ENCODE measurements around the gene RAPGEF2. TPM values are rescaled to one million over a fixed set of nuclear protein-coding genes. Genes with fewer than 3 reads are reported as not detected.

Gene RAPGEF2
- total RNA-seq, 1 donor from 2014 or later: 31.0 TPM

GRCh38 chr4:159317203-159317602 lies 214.3 kb downstream of the RAPGEF2 start:
- Mint-ChIP-seq H3K36me3 (ENCODE audit: low read depth) (peaks cover 12% of the 10 kb centered on the region), H3K4me1 (ENCODE audit: low read depth) (peaks cover 5% of the 10 kb centered on the region), H3K27me3 (ENCODE audit: low read depth) (no peaks in the 10 kb centered on the region), H3K9me3 (ENCODE audit: low read depth) (no peaks in the 10 kb centered on the region), H3K4me3 (ENCODE audit: unreplicated experiment) (no peak overlapping the region), H3K27ac (ENCODE audit: unreplicated experiment) (no peak overlapping the region)
- no peak for DNase-seq (ENCODE audit: low spot score)
- TF ChIP-seq CTCF (IDR thresholded peaks at IDR 0.05): no peak

GRCh38 chr4:159319027-159319426 lies 216.1 kb downstream of the RAPGEF2 start:
- H3K9me3 Mint-ChIP-seq (ENCODE audit: low read depth): no peaks in the 10 kb centered on the region
- no peaks in the 10 kb centered on the region for H3K27me3 Mint-ChIP-seq (ENCODE audit: low read depth)
- peaks cover 20% of the 10 kb centered on the region for H3K36me3 Mint-ChIP-seq (ENCODE audit: low read depth)
- H3K27ac Mint-ChIP-seq (ENCODE audit: unreplicated experiment): no peak overlapping the region
- no peak for TF ChIP-seq CTCF (IDR thresholded peaks at IDR 0.05)
- no peak overlapping the region for H3K4me3 Mint-ChIP-seq (ENCODE audit: unreplicated experiment)
- H3K4me1 Mint-ChIP-seq (ENCODE audit: low read depth): no peaks in the 10 kb centered on the region
- DNase-seq (ENCODE audit: low spot score): no peak

GRCh38 chr4:159326480-159326879 lies 223.6 kb downstream of the RAPGEF2 start:
- Mint-ChIP-seq H3K9me3 (ENCODE audit: low read depth) (no peaks in the 10 kb centered on the region), H3K4me3 (ENCODE audit: unreplicated experiment) (no peak overlapping the region), H3K36me3 (ENCODE audit: low read depth) (peaks cover 17% of the 10 kb centered on the region), H3K27me3 (ENCODE audit: low read depth) (no peaks in the 10 kb centered on the region), H3K4me1 (ENCODE audit: low read depth) (no peaks in the 10 kb centered on the region), H3K27ac (ENCODE audit: unreplicated experiment) (no peak overlapping the region)
- TF ChIP-seq CTCF (IDR thresholded peaks at IDR 0.05): no peak
- no peak for DNase-seq (ENCODE audit: low spot score)

- DNase-seq (ENCODE audit: low spot score): no peak
- H3K27me3 Mint-ChIP-seq (ENCODE audit: low read depth): no peaks in the 10 kb centered on the region
- no peak overlapping the region for H3K27ac Mint-ChIP-seq (ENCODE audit: unreplicated experiment)
- H3K4me1 Mint-ChIP-seq (ENCODE audit: low read depth): no peaks in the 10 kb centered on the region
- no peak for TF ChIP-seq CTCF (IDR thresholded peaks at IDR 0.05)
- peaks cover 14% of the 10 kb centered on the region for H3K36me3 Mint-ChIP-seq (ENCODE audit: low read depth)
- H3K9me3 Mint-ChIP-seq (ENCODE audit: low read depth): no peaks in the 10 kb centered on the region
- H3K4me3 Mint-ChIP-seq (ENCODE audit: unreplicated experiment): no peak overlapping the region
These were observed 225.9 kb downstream of the RAPGEF2 start for GRCh38 chr4:159328766-159329165.

GRCh38 chr4:159334461-159334860 lies 231.6 kb downstream of the RAPGEF2 start:
- H3K9me3 Mint-ChIP-seq (ENCODE audit: low read depth): no peaks in the 10 kb centered on the region

More at GRCh38 chr4:159334461-159334860, 231.6 kb downstream of the RAPGEF2 start:
- no peak for TF ChIP-seq CTCF (IDR thresholded peaks at IDR 0.05)
- Mint-ChIP-seq H3K4me3 (ENCODE audit: unreplicated experiment) (no peak overlapping the region), H3K27ac (ENCODE audit: unreplicated experiment) (peak overlapping the region; percentile 64), H3K36me3 (ENCODE audit: low read depth) (peaks cover 24% of the 10 kb centered on the region), H3K27me3 (ENCODE audit: low read depth) (no peaks in the 10 kb centered on the region), H3K4me1 (ENCODE audit: low read depth) (peaks cover 16% of the 10 kb centered on the region)
- no peak for DNase-seq (ENCODE audit: low spot score)
